ENCODE data around the gene SIGLEC6.

DNA sequence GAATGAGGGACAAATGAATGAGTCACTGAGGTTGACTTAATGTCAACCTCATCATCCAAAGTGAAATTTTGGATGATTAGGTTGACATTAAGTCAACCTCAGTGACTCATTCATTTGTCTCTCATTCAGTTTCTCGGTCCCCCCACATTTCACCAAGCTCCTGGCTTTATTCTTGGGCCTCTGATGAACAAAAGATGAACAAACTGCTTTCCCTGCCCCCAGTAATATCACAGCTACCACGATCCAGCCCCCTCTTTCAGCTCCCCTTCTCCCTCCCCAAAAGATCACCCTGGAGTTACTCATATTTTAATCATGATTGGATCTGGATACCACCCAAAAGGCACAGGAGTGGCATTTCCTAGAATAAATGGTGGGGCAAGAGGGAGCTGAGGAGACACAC, 42.4 kb downstream of the SIGLEC6 start:
- TF ChIP-seq, protein P1, sequence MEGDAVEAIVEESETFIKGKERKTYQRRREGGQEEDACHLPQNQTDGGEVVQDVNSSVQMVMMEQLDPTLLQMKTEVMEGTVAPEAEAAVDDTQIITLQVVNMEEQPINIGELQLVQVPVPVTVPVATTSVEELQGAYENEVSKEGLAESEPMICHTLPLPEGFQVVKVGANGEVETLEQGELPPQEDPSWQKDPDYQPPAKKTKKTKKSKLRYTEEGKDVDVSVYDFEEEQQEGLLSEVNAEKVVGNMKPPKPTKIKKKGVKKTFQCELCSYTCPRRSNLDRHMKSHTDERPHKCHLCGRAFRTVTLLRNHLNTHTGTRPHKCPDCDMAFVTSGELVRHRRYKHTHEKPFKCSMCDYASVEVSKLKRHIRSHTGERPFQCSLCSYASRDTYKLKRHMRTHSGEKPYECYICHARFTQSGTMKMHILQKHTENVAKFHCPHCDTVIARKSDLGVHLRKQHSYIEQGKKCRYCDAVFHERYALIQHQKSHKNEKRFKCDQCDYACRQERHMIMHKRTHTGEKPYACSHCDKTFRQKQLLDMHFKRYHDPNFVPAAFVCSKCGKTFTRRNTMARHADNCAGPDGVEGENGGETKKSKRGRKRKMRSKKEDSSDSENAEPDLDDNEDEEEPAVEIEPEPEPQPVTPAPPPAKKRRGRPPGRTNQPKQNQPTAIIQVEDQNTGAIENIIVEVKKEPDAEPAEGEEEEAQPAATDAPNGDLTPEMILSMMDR (conservative IDR thresholded peaks at IDR 0.05) = no peak
- TF ChIP-seq ZFX (IDR thresholded peaks at IDR 0.05) = no peak

All from C4-2B (cell line).